Measurements from ENCODE around the gene RPTOR.

DNA sequence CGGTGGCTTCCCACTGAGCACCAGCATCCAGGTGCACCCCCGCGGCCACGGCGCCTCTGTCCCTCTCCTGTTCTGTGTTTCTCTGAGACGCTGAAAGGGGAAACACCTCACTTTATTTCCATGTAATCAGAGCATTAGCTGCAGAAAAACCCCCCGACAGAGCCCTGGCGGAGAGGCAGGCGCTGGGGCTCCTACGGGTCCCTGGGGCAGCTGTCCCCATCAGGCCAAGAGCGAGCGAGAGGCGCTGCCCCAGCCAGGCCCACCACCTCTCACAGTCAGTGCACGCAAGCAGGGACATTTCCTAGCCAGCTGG is 419.9 kb downstream of the RPTOR start:
- TF ChIP-seq EZH2 (IDR thresholded peaks at IDR 0.05; ENCODE audit: insufficient read depth, poor library complexity, severe bottlenecking), result no peak
- TF ChIP-seq EZH2phosphoT487 (IDR thresholded peaks at IDR 0.05; ENCODE audit: insufficient read depth, low read depth), result no peak
